Measurements from ENCODE around the gene C2CD3.

Gene C2CD3

GRCh38 chr11:73980001-73980961, 190.5 kb downstream of the C2CD3 start:
- no peak for DNase-seq (ENCODE audit: low read depth)

- no peak for DNase-seq (ENCODE audit: low read depth)
These were observed 192.2 kb downstream of the C2CD3 start for GRCh38 chr11:73978576-73979086.

GRCh38 chr11:73977856-73978519, 192.8 kb downstream of the C2CD3 start:
- no peak for DNase-seq (ENCODE audit: low read depth)

GRCh38 chr11:73976451-73977151, 194.2 kb downstream of the C2CD3 start:
- DNase-seq (ENCODE audit: low read depth): no peak

- no peak for DNase-seq (ENCODE audit: low read depth)
These were observed 195.4 kb downstream of the C2CD3 start for GRCh38 chr11:73975479-73975757.

- no peak for DNase-seq (ENCODE audit: low read depth)
These were observed 196.0 kb downstream of the C2CD3 start for GRCh38 chr11:73974604-73975478.

- DNase-seq (ENCODE audit: low read depth): no peak
These were observed 198.0 kb downstream of the C2CD3 start for GRCh38 chr11:73972620-73973449.

- DNase-seq (ENCODE audit: low read depth): no peak
These were observed 198.6 kb downstream of the C2CD3 start for GRCh38 chr11:73972187-73972586.

GRCh38 chr11:73971175-73971719, 199.6 kb downstream of the C2CD3 start:
- no peak for DNase-seq (ENCODE audit: low read depth)

GRCh38 chr11:73969991-73970800, 200.6 kb downstream of the C2CD3 start:
- DNase-seq (ENCODE audit: low read depth): no peak

- no peak for DNase-seq (ENCODE audit: low read depth)
These were observed 201.7 kb downstream of the C2CD3 start for GRCh38 chr11:73969091-73969490.

- no peak for DNase-seq (ENCODE audit: low read depth)
These were observed 202.3 kb downstream of the C2CD3 start for GRCh38 chr11:73968356-73968966.

GRCh38 chr11:73965764-73966121, 205.1 kb downstream of the C2CD3 start:
- no peak for DNase-seq (ENCODE audit: low read depth)

GRCh38 chr11:73965076-73965763, 205.6 kb downstream of the C2CD3 start:
- DNase-seq (ENCODE audit: low read depth): no peak

GRCh38 chr11:73963861-73964260, 206.9 kb downstream of the C2CD3 start:
- no peak for DNase-seq (ENCODE audit: low read depth)

Measured in stimulated activated CD8-positive, alpha-beta memory T cell treated with anti-CD3 and anti-CD28 coated beads, Interleukin-15, amount 100 ng/mL, for 24 hours (primary cell).